Spleen (tissue), 11 donors: Measurements from ENCODE around the gene SLC26A1. TPM values are rescaled to one million over a fixed set of nuclear protein-coding genes. Genes with fewer than 3 reads are reported as not detected.
A peak's percentile ranks its signal among the peaks of the same experiment; 100 is the strongest.
"Not testable (repeated sequence)": the region's sequence is repeated elsewhere in the genome, so short reads cannot be mapped to it uniquely, and the experiment has no call there.

ENCODE experiments used
- DNase-seq: peaks from one replicate; pipeline ENCODE4 v3.0.0-alpha.2; 2020
- H3K27ac ChIP-seq, 8 donors: fragments of 200-600 bp; sonication (generic) in 7 of 8; 1 replicate in 4 of 8; 2 replicates in 4 of 8; pipeline versions ENCODE4 v1.5.0 to v1.8.0; 2016 to 2021; ENCODE audit warnings: inconsistent platforms in 4 of 8, mild to moderate bottlenecking in 4 of 8, moderate library complexity in 1 of 8
- H3K27me3 ChIP-seq, 7 donors: fragments of 200-600 bp; sonication (generic) in 6 of 7; replicated peaks in 1 of 7; 1 replicate in 4 of 7; 2 replicates in 3 of 7; pipeline versions ENCODE4 v1.5.0 to v1.8.0; 2016 to 2021; ENCODE audit warnings: inconsistent platforms in 3 of 7, mild to moderate bottlenecking in 1 of 7
- H3K36me3 ChIP-seq, 6 donors: fragments of 200-600 bp; sonication (generic) in 5 of 6; 1 replicate in 4 of 6; 2 replicates in 2 of 6; pipeline versions ENCODE4 v1.5.0 to v1.8.0; 2016 to 2021; ENCODE audit warnings: inconsistent platforms in 2 of 6
- H3K4me1 ChIP-seq, 6 donors: fragments of 200-600 bp; sonication (generic) in 5 of 6; 1 replicate in 3 of 6; 2 replicates in 3 of 6; pipeline versions ENCODE4 v1.5.0 to v1.8.0; 2016 to 2021; ENCODE audit warnings: inconsistent platforms in 3 of 6
- H3K4me3 ChIP-seq, 8 donors: fragments of 200-600 bp; sonication (generic) in 7 of 8; 1 replicate in 4 of 8; 2 replicates in 4 of 8; pipeline versions ENCODE4 v1.5.0 to v1.8.0; 2016 to 2021; ENCODE audit warnings: inconsistent platforms in 4 of 8, mild to moderate bottlenecking in 4 of 8, moderate library complexity in 2 of 8
- H3K9me3 ChIP-seq, 8 donors: fragments of 200-600 bp; sonication (generic) in 7 of 8; 1 replicate in 4 of 8; 2 replicates in 4 of 8; pipeline versions ENCODE4 v1.5.0 to v1.8.0; 2016 to 2021; ENCODE audit warnings: inconsistent platforms in 4 of 8
- CTCF ChIP-seq, 11 experiments: fragments of 200-600 bp in 7 of 11; fragments of 450-650 bp in 4 of 11; sonication (generic) in 4 of 11; IDR thresholded peaks in 8 of 11; conservative IDR thresholded peaks in 3 of 11; 1 replicate in 7 of 11; 2 replicates in 4 of 11; pipeline versions ENCODE4 v1.4.0 to v1.8.0; 2016 to 2021; ENCODE audit warnings: antibody characterized with exemption in 11 of 11, inconsistent platforms in 4 of 11, mild to moderate bottlenecking in 1 of 11
- POLR2A ChIP-seq, 3 donors: fragments of 450-650 bp; IDR thresholded peaks; one replicate each; pipeline ENCODE4 v1.5.1; 2017; ENCODE audit warnings: antibody characterized with exemption in 3 of 3, mild to moderate bottlenecking in 1 of 3
- POLR2AphosphoS5 ChIP-seq, 3 donors: sonication (generic); formaldehyde crosslinking; IDR thresholded peaks; one replicate each; pipeline ENCODE4 v1.5.1; 2017; ENCODE audit warnings: antibody characterized with exemption in 3 of 3
- WGBS, 5 donors: extraction: QIAGEN DNeasy Blood & Tissue Kit in 3 of 5; methylation state at CpG; one replicate each; pipeline versions ENCODE4 v1.1.5 to v1.1.7; 2013 to 2018; 5-methylcytosine and 5-hydroxymethylcytosine counted together
- intact Hi-C: fragments of 100-400 bp; cut with DNase I; formaldehyde crosslinking; loops from one replicate; pipeline ENCODE4 v1.15.0; 2023; ENCODE audit warnings: low total_unique reads
- polyA plus RNA-seq, 3 donors: library from polyadenylated mRNA; stranded (reverse); fragments of 200-250 nt; gene quantifications; one replicate each; pipeline ENCODE4 v1.2.1, GENCODE V29; 2013
- total RNA-seq, 7 donors: library from RNA; depleted of rRNA in 3 of 7; stranded (reverse); fragments of >200 nt in 3 of 7; fragmentation: NEBNext Ultra II Directional in 4 of 7; extraction: Animal tissue kit (Norgen Biotek cat#: 25700) in 4 of 7; gene quantifications; one replicate each; pipeline versions ENCODE4 v1.1.0 to v1.2.1, GENCODE V29; 2016 to 2021
- donor health status: healthy with polysubstance abuse.
- donor health status: DM: no; HTN: no; CAD: no; lungs with moderate emphysema.
- donor health status: DM: no; HTN: no; CAD: no.
- donor health status: Bipolar disorder and iron deficiency.
- donor health status: healthy.
- donor health status: DM: no; HTN: no; CAD: no.
- donor health status: DM: yes; HTN: yes; CAD: no.

The SLC26A1 gene
- total and polyA plus RNA-seq, 10 donors = 0.07 to 0.68 (median 0.24) TPM; not detected in 1

- Histone ChIP-seq H3K4me1 (peaks cover 17 to 55% (median 38%) of the 10 kb centered on the region in 6 donors), H3K27me3 (no peaks in the 10 kb centered on the region), H3K4me3 (no peak overlapping the region), H3K36me3 (no peaks in the 10 kb centered on the region), H3K27ac (no peak overlapping the region), H3K9me3 (no peaks in the 10 kb centered on the region)
- DNase-seq = no peak
- intact Hi-C loops = loop anchor here (10.0 kb wide), 1 partner anchor 218 kb away; no protein-coding TSS in a partner anchor
- 93 to 98% (median 96%) methylated on average over 15 of the region's 15 CpGs for WGBS, 5 donors
- TF ChIP-seq POLR2AphosphoS5 (IDR thresholded peaks at IDR 0.05) (no peak), CTCF (IDR thresholded peaks at IDR 0.05 in 8 of 11, conservative IDR thresholded peaks at IDR 0.05 in 3 of 11) (no peak), POLR2A (IDR thresholded peaks at IDR 0.05) (no peak)
These were observed 10.4 kb downstream of the SLC26A1 start for GRCh38 chr4:982814-983213.

GRCh38 chr4:982291-982690 lies 10.9 kb downstream of the SLC26A1 start:
- H3K27ac ChIP-seq = no peak overlapping the region
- DNase-seq = no peak
- H3K9me3 ChIP-seq = no peaks in the 10 kb centered on the region
- TF ChIP-seq POLR2AphosphoS5 (IDR thresholded peaks at IDR 0.05) (no peak), CTCF (IDR thresholded peaks at IDR 0.05 in 8 of 11, conservative IDR thresholded peaks at IDR 0.05 in 3 of 11) (no peak), POLR2A (IDR thresholded peaks at IDR 0.05) (no peak)
- intact Hi-C loops = loop anchor here (10.0 kb wide), 1 partner anchor 217 kb away; no protein-coding TSS in a partner anchor
- no peaks in the 10 kb centered on the region for H3K36me3 ChIP-seq
- H3K4me1 ChIP-seq = peaks cover 12 to 50% (median 33%) of the 10 kb centered on the region in 6 donors
- 85 to 93% (median 90%) methylated on average over 8 to 17 of the region's 17 CpGs for whole genome bisulfite sequencing, 5 donors
- no peak overlapping the region for H3K4me3 ChIP-seq
- H3K27me3 ChIP-seq = no peaks in the 10 kb centered on the region

- intact Hi-C loops = no loop called here
- Histone ChIP-seq H3K36me3 (no peaks in the 10 kb centered on the region), H3K27ac (peak overlapping the region in 6 of 8 donors; percentile 6 to 70 (median 51)), H3K4me3 (no peak overlapping the region), H3K27me3 (no peaks in the 10 kb centered on the region), H3K4me1 (peaks cover 0 to 26% (median 10%) of the 10 kb centered on the region in 6 donors), H3K9me3 (no peaks in the 10 kb centered on the region)
- TF ChIP-seq CTCF (IDR thresholded peaks at IDR 0.05 in 8 of 11, conservative IDR thresholded peaks at IDR 0.05 in 3 of 11) (no peak), POLR2AphosphoS5 (IDR thresholded peaks at IDR 0.05) (peak in 1 of 3 donors; percentile 26)
- WGBS, 5 donors = 33 to 52% (median 35%) methylated on average over 13 to 20 of the region's 20 CpGs
- DNase-seq = no peak
These were observed 14.1 kb downstream of the SLC26A1 start for GRCh38 chr4:978957-979701.

- intact Hi-C loops, DNase-seq, H3K9me3 ChIP-seq, H3K4me3 ChIP-seq, H3K27me3 ChIP-seq, H3K27ac ChIP-seq, H3K36me3 ChIP-seq: not testable (repeated sequence)
- WGBS, 5 donors = 94 to 100% (median 97%) methylated on average over 8 to 25 of the region's 25 CpGs; no CpG with 5 or more reads in 1 of the 5 donors
- peaks cover 13 to 51% (median 35%) of the 10 kb centered on the region in 6 donors for H3K4me1 ChIP-seq
These were observed 17.2 kb downstream of the SLC26A1 start for GRCh38 chr4:976016-976415.
